ENCODE measurements around the gene DPP6. TPM values are rescaled to one million over a fixed set of nuclear protein-coding genes. Genes with fewer than 3 reads are reported as not detected.
A peak's percentile ranks its signal among the peaks of the same experiment; 100 is the strongest.

The DPP6 gene
- total and polyA plus RNA-seq, 9 of the 15 experiments (the other 6 are each of a cell fraction or from before 2014, with no cell fraction given): not detected

DNA sequence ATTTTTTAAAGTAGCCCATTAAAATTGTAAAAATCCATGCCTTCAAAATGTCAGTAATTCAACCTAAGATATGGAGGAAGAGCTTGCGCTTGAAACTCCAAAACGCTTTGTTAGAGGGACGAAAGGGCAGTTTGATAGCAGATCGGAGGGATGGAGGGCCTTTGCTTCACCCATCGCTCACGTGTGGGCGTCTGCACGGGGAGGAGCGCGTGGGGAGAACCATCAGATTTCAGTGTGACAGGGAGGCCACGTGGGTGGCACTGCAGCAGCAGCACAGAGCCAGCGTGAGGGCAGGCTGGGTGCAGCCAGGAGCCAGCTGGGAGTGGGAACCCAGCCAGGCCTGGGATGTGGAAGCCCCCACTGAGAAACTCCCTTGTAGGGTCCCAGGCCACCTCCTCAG is 625.3 kb downstream of the DPP6 start (continued):
- TF ChIP-seq TGIF2 (CRISPR knock-in tag; IDR thresholded peaks at IDR 0.05) (no peak), SMARCE1 (IDR thresholded peaks at IDR 0.05) (no peak), BRD4 (IDR thresholded peaks at IDR 0.05) (no peak), CBX3 (IDR thresholded peaks at IDR 0.05; ENCODE audit: borderline replicate concordance in 1 of 2, low read length in 2 of 2) (no peak; a peak in 1 of 3 replicates), CHD1 (IDR thresholded peaks at IDR 0.05; ENCODE audit: low read length) (no peak), DNMT1 (IDR thresholded peaks at IDR 0.05) (no peak), RBM15 (IDR thresholded peaks at IDR 0.05; ENCODE audit: insufficient read depth, low read length) (no peak), ZNF140 (CRISPR knock-in tag; IDR thresholded peaks at IDR 0.05) (no peak), TAF9B (IDR thresholded peaks at IDR 0.05; ENCODE audit: partially characterized antibody) (no peak), ZNF23 (CRISPR knock-in tag; IDR thresholded peaks at IDR 0.05) (no peak)
- TF ChIP-seq, protein P1, sequence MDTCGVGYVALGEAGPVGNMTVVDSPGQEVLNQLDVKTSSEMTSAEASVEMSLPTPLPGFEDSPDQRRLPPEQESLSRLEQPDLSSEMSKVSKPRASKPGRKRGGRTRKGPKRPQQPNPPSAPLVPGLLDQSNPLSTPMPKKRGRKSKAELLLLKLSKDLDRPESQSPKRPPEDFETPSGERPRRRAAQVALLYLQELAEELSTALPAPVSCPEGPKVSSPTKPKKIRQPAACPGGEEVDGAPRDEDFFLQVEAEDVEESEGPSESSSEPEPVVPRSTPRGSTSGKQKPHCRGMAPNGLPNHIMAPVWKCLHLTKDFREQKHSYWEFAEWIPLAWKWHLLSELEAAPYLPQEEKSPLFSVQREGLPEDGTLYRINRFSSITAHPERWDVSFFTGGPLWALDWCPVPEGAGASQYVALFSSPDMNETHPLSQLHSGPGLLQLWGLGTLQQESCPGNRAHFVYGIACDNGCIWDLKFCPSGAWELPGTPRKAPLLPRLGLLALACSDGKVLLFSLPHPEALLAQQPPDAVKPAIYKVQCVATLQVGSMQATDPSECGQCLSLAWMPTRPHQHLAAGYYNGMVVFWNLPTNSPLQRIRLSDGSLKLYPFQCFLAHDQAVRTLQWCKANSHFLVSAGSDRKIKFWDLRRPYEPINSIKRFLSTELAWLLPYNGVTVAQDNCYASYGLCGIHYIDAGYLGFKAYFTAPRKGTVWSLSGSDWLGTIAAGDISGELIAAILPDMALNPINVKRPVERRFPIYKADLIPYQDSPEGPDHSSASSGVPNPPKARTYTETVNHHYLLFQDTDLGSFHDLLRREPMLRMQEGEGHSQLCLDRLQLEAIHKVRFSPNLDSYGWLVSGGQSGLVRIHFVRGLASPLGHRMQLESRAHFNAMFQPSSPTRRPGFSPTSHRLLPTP (IDR thresholded peaks at IDR 0.05; ENCODE audit: borderline replicate concordance, extremely low read depth, insufficient read length): no peak
- TF ChIP-seq, protein P2, sequence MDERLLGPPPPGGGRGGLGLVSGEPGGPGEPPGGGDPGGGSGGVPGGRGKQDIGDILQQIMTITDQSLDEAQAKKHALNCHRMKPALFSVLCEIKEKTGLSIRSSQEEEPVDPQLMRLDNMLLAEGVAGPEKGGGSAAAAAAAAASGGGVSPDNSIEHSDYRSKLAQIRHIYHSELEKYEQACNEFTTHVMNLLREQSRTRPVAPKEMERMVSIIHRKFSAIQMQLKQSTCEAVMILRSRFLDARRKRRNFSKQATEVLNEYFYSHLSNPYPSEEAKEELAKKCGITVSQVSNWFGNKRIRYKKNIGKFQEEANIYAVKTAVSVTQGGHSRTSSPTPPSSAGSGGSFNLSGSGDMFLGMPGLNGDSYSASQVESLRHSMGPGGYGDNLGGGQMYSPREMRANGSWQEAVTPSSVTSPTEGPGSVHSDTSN (CRISPR knock-in tag; IDR thresholded peaks at IDR 0.05; ENCODE audit: low read depth): no peak
- TF ChIP-seq, protein P2 (tag; conservative IDR thresholded peaks at IDR 0.05; ENCODE audit: low read depth): no peak
- TF ChIP-seq, protein P3, sequence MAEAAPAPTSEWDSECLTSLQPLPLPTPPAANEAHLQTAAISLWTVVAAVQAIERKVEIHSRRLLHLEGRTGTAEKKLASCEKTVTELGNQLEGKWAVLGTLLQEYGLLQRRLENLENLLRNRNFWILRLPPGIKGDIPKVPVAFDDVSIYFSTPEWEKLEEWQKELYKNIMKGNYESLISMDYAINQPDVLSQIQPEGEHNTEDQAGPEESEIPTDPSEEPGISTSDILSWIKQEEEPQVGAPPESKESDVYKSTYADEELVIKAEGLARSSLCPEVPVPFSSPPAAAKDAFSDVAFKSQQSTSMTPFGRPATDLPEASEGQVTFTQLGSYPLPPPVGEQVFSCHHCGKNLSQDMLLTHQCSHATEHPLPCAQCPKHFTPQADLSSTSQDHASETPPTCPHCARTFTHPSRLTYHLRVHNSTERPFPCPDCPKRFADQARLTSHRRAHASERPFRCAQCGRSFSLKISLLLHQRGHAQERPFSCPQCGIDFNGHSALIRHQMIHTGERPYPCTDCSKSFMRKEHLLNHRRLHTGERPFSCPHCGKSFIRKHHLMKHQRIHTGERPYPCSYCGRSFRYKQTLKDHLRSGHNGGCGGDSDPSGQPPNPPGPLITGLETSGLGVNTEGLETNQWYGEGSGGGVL (CRISPR knock-in tag; IDR thresholded peaks at IDR 0.05): no peak
- TF ChIP-seq, protein P4, sequence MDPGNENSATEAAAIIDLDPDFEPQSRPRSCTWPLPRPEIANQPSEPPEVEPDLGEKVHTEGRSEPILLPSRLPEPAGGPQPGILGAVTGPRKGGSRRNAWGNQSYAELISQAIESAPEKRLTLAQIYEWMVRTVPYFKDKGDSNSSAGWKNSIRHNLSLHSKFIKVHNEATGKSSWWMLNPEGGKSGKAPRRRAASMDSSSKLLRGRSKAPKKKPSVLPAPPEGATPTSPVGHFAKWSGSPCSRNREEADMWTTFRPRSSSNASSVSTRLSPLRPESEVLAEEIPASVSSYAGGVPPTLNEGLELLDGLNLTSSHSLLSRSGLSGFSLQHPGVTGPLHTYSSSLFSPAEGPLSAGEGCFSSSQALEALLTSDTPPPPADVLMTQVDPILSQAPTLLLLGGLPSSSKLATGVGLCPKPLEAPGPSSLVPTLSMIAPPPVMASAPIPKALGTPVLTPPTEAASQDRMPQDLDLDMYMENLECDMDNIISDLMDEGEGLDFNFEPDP (CRISPR knock-in tag; IDR thresholded peaks at IDR 0.05): no peak
- TF ChIP-seq, protein P5, sequence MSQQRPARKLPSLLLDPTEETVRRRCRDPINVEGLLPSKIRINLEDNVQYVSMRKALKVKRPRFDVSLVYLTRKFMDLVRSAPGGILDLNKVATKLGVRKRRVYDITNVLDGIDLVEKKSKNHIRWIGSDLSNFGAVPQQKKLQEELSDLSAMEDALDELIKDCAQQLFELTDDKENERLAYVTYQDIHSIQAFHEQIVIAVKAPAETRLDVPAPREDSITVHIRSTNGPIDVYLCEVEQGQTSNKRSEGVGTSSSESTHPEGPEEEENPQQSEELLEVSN (IDR thresholded peaks at IDR 0.05; ENCODE audit: borderline replicate concordance in 1 of 2, extremely low read depth in 1 of 2, insufficient read depth in 1 of 2, insufficient read length in 1 of 2, low read depth in 1 of 2, low read length in 1 of 2, poor library complexity in 1 of 2, severe bottlenecking in 1 of 2): peak; percentile 59 to 72
- TF ChIP-seq, protein P6, sequence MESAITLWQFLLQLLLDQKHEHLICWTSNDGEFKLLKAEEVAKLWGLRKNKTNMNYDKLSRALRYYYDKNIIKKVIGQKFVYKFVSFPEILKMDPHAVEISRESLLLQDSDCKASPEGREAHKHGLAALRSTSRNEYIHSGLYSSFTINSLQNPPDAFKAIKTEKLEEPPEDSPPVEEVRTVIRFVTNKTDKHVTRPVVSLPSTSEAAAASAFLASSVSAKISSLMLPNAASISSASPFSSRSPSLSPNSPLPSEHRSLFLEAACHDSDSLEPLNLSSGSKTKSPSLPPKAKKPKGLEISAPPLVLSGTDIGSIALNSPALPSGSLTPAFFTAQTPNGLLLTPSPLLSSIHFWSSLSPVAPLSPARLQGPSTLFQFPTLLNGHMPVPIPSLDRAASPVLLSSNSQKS (CRISPR knock-in tag; IDR thresholded peaks at IDR 0.05): no peak
